ENCODE measurements around the gene SGSM2. TPM values are rescaled to one million over a fixed set of nuclear protein-coding genes. Genes with fewer than 3 reads are reported as not detected.
A peak's percentile ranks its signal among the peaks of the same experiment; 100 is the strongest.

Gene SGSM2, protein sequence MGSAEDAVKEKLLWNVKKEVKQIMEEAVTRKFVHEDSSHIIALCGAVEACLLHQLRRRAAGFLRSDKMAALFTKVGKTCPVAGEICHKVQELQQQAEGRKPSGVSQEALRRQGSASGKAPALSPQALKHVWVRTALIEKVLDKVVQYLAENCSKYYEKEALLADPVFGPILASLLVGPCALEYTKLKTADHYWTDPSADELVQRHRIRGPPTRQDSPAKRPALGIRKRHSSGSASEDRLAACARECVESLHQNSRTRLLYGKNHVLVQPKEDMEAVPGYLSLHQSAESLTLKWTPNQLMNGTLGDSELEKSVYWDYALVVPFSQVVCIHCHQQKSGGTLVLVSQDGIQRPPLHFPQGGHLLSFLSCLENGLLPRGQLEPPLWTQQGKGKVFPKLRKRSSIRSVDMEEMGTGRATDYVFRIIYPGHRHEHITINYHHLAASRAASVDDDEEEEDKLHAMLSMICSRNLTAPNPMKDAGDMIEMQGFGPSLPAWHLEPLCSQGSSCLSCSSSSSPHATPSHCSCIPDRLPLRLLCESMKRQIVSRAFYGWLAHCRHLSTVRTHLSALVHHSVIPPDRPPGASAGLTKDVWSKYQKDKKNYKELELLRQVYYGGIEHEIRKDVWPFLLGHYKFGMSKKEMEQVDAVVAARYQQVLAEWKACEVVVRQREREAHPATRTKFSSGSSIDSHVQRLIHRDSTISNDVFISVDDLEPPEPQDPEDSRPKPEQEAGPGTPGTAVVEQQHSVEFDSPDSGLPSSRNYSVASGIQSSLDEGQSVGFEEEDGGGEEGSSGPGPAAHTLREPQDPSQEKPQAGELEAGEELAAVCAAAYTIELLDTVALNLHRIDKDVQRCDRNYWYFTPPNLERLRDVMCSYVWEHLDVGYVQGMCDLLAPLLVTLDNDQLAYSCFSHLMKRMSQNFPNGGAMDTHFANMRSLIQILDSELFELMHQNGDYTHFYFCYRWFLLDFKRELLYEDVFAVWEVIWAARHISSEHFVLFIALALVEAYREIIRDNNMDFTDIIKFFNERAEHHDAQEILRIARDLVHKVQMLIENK
- 10 to 100 TPM; 58.3 to 61.6 TPM for total RNA-seq

DNA sequence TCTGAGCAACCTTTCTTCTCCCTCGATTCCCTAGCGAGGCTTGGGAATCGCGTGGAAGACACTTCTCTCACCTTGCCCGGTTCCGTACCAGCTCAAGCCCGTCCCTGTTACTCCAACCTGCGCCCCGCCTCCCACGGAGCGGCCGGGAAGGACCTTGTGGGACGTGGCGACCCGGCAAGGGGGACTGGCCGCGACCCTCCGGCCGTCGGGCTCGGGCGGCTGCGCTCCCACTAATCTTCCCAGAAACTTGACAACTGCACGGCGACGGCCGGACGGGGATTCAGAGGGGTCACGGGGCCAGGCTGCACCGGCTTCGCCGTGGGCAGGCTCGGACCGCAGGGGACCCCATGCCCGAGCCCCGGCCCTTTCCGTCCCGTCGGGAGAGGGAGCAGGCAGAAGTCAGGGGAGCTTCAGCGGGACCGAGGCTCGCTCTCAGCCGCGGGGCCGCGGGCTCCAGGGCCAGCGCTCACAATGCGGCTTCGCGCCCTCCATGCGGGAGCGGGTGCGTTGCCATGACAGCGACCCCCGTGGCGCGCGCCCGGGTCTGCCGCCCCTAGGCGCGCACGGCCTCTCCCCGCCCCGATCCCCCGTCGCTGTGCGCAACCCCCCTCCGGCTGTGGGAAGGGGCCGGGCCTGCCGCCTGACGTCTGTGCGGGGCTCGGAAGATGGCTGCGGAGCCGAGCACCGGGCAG is at the start of gene SGSM2:
Gene SGSM2, plus strand, starts transcription at position 650 of the 692 bp plus-strand sequence. CDS start 188 bp downstream, outside the sequence.
- H3K27me3 Mint-ChIP-seq, result no peaks in the 10 kb centered on the region
- peaks cover 22% of the 10 kb centered on the region for H3K36me3 Mint-ChIP-seq (ENCODE audit: low read depth)
- CTCF ChIA-PET, result interaction anchor here (0.6 to 4.8 kb wide), 10 partner anchors 11 to 283 kb away, joined by 3 to 22 read pairs (median 4); partner anchors contain the start of gene HIC1
- peak within 1 kb of the TSS; percentile 90 for H3K27ac Mint-ChIP-seq
- H3K4me3 Mint-ChIP-seq, result peak within 1 kb of the TSS; percentile 93
- peak; percentile 72 for DNase-seq
- H3K4me1 Mint-ChIP-seq, result peaks cover 22% of the 10 kb centered on the region
- POLR2A ChIA-PET, result interaction anchor here (1.0 to 1.3 kb wide), 3 partner anchors 22 to 42 kb away, joined by 3 to 4 read pairs (median 4); no protein-coding TSS in a partner anchor
- H3K9me3 Mint-ChIP-seq, result no peaks in the 10 kb centered on the region

DNA sequence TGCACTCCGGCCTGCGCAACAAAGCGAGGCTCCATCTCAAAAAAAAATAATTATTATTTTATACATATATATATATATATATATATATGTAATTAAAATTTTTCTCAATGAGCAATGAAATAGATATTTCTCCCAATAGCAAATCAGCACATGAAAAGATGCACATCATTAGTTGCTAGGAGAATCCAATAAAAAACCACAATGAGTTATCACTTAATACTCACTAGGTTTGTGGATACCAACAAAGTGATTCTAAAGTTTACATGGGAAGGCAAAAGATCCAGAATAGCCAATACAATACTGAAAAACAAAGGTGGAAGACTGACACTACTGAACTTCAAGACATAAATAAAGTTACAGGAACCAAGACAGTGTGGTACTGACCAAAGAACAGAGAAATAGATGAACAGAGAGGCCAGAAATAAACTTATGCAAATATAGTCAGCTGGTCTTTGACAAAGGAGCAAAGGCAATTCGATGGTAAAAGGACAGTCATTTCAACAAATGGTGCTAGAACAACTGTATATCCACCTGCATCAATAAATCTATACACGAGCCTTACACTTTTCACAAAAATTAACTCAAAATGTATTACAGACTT is 47.3 kb upstream of the SGSM2 start:
- no peak for DNase-seq
- Mint-ChIP-seq H3K4me3 (no peak overlapping the region), H3K27me3 (no peaks in the 10 kb centered on the region), H3K36me3 (ENCODE audit: low read depth) (peaks cover 57% of the 10 kb centered on the region), H3K4me1 (peaks cover 15% of the 10 kb centered on the region), H3K9me3 (no peaks in the 10 kb centered on the region), H3K27ac (no peak overlapping the region)
- POLR2A ChIA-PET, result no interaction called here
- CTCF ChIA-PET, result no interaction called here

DNA sequence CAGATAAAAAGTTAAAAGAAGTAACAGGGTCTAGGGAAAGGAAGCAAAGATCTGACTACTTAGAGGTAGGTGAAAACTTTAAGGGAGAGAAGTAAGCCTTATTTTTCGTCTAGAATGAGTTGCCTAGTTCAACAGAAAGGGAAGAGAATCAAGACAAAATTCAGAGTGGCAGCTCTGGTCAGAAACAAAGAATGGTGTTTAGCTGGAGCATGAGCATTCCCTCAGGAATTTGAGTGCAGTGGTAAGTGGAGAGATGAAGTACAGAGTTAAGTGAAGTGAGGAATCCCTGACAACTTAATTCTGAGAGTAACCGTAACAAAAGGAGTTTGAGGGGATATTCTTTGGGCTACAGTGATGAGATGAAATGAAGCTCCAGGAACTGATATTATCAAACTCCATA is 45.2 kb upstream of the SGSM2 start:
- Mint-ChIP-seq H3K27me3 (no peaks in the 10 kb centered on the region), H3K36me3 (ENCODE audit: low read depth) (peaks cover 65% of the 10 kb centered on the region), H3K4me3 (no peak overlapping the region), H3K9me3 (no peaks in the 10 kb centered on the region), H3K27ac (no peak overlapping the region), H3K4me1 (peaks cover 31% of the 10 kb centered on the region)
- POLR2A ChIA-PET, result no interaction called here
- CTCF ChIA-PET, result interaction anchor here (0.7 to 1.2 kb wide), 2 partner anchors 9 to 11 kb away, joined by 4 to 5 read pairs; no protein-coding TSS in a partner anchor
- no peak for DNase-seq

DNA sequence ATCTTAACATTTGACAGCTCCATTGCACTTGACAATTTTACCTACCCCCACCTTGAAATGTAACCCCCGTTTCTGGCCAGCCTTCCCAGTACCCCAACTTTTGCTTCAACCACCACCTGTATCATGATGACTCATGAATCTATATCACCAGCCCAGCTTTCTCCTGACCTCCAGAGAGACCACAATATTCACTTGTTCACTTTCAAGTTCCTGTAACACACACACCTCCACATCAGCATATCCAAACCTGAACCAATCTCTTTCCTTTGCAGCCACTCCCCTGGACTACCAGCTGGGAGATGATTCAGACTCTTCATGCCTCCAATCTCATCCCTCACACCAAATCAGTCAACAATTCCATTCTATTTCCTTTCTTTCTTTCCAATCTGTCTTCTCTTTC is 41.7 kb upstream of the SGSM2 start:
- ChIA-PET CTCF (interaction anchor here (0.8 to 2.1 kb wide), 6 partner anchors 10 to 237 kb away, joined by 3 to 7 read pairs (median 4); no protein-coding TSS in a partner anchor), POLR2A (interaction anchor here (1.6 kb wide), 1 partner anchor 41 kb away, joined by 3 read pairs; the partner anchor contains the start of gene TSR1)
- H3K36me3 Mint-ChIP-seq (ENCODE audit: low read depth), result peaks cover 66% of the 10 kb centered on the region
- no peak overlapping the region for H3K4me3 Mint-ChIP-seq
- no peaks in the 10 kb centered on the region for H3K27me3 Mint-ChIP-seq
- no peak overlapping the region for H3K27ac Mint-ChIP-seq
- no peak for DNase-seq
- peaks cover 51% of the 10 kb centered on the region for H3K4me1 Mint-ChIP-seq
- no peaks in the 10 kb centered on the region for H3K9me3 Mint-ChIP-seq

DNA sequence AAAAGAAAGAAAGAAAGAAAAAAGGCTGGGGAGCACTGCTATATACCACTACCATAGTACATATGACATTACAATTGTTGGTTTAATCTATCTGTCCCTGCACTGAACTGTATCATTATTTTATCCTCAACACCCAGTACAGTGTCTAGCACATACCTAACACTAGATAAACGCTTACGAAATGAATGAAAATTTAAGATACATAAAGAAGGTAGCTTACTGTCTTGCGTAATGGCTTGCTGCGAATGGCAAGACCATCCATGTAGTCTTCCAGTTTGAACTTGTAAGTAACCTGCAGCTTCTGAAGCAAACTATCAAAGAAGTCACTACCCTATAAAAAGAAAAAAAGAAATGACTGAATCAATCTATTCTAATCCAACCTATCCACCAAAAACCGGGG is 40.3 kb upstream of the SGSM2 start:
- H3K27me3 Mint-ChIP-seq, result no peaks in the 10 kb centered on the region
- no peak overlapping the region for H3K4me3 Mint-ChIP-seq
- H3K9me3 Mint-ChIP-seq, result no peaks in the 10 kb centered on the region
- H3K36me3 Mint-ChIP-seq (ENCODE audit: low read depth), result peaks cover 59% of the 10 kb centered on the region
- no peak overlapping the region for H3K27ac Mint-ChIP-seq
- H3K4me1 Mint-ChIP-seq, result peaks cover 66% of the 10 kb centered on the region
- ChIA-PET POLR2A (no interaction called here), CTCF (interaction anchor here (1.2 to 1.5 kb wide), 2 partner anchors 39 to 41 kb away, joined by 3 to 6 read pairs; no protein-coding TSS in a partner anchor)
- DNase-seq, result no peak

DNA sequence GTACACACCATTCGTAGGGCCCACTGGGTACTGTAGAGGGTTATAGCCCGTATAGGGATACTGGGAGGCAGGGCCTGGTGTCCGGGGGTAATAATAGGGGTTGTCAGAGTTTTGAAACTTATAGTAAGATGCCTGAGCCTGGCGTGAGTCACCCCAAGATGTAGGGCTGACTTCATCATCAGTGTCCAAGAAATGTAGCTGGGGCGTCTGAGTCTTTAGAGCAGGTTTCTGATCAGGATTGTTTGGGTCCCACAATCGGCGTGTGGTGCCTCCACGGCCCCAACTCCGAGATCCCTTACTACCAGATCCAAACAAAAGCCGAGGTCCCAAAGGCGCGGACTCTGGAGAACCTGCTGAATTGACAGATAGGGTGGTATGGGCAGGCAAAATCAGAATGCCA is 38.2 kb upstream of the SGSM2 start:
- Mint-ChIP-seq H3K9me3 (no peaks in the 10 kb centered on the region), H3K4me3 (no peak overlapping the region), H3K27me3 (no peaks in the 10 kb centered on the region), H3K4me1 (peaks cover 68% of the 10 kb centered on the region), H3K27ac (no peak overlapping the region), H3K36me3 (ENCODE audit: low read depth) (peaks cover 52% of the 10 kb centered on the region)
- no peak for DNase-seq
- ChIA-PET CTCF (interaction anchor here (0.8 kb wide), 1 partner anchor 274 kb away, joined by 4 read pairs; the partner anchor contains the start of gene RTN4RL1), POLR2A (no interaction called here)

DNA sequence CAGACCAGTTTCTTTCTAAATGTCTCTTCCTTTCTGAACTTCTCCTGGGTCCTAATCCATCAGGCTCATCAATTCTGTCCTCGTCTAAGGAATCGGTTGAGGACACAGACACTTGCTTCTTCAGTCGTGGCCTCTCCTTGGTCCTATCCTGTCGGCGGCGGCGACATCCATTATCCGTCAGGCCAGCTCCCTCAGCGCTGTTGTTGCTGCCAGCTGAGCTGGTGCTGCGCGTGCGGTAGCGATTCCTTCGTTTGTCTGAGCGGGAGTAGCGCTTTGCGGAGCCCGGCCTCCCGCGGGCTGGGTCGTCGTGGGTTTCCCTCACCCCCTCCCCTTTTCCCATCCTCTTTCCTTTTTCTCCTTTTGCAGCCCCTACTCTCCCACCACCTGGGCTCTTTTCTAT is 37.5 kb upstream of the SGSM2 start:
- Mint-ChIP-seq H3K9me3 (no peaks in the 10 kb centered on the region), H3K27ac (peak overlapping the region; percentile 19), H3K36me3 (ENCODE audit: low read depth) (peaks cover 47% of the 10 kb centered on the region), H3K27me3 (no peaks in the 10 kb centered on the region), H3K4me3 (no peak overlapping the region), H3K4me1 (peaks cover 66% of the 10 kb centered on the region)
- no peak for DNase-seq
- ChIA-PET CTCF (no interaction called here), POLR2A (no interaction called here)

DNA sequence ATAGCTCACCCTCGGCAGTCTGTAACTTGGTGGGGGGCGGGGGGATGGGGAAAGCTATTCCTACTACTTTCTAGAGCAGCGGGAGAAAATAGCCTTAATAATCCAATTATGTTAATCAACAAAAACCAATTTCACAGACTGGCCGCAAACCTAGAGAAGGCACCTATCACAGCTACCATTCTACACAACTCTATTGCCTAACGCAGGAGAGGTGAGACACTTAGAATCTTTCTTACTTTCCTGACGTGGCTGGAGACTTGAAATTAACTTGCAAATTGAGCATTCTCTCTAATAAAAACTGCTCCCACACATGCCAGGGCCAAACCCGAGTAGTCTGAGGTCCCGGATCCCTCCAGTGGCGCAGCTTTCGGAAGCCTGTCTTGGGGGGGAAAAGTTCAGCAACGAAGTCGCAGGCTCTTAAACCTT is 34.5 kb upstream of the SGSM2 start:
- Mint-ChIP-seq H3K4me3 (peak overlapping the region; percentile 92), H3K9me3 (no peaks in the 10 kb centered on the region), H3K4me1 (peaks cover 57% of the 10 kb centered on the region), H3K27ac (peak overlapping the region; percentile 88), H3K36me3 (ENCODE audit: low read depth) (peaks cover 37% of the 10 kb centered on the region), H3K27me3 (no peaks in the 10 kb centered on the region)
- DNase-seq, result no peak
- POLR2A ChIA-PET, result interaction anchor here (0.5 to 1.5 kb wide), 2 partner anchors 200 to 247 kb away, joined by 3 to 4 read pairs; no protein-coding TSS in a partner anchor
- CTCF ChIA-PET, result interaction anchor here (0.9 to 3.7 kb wide), 5 partner anchors 10 to 248 kb away, joined by 3 to 22 read pairs (median 3); partner anchors contain the start of gene HIC1

DNA sequence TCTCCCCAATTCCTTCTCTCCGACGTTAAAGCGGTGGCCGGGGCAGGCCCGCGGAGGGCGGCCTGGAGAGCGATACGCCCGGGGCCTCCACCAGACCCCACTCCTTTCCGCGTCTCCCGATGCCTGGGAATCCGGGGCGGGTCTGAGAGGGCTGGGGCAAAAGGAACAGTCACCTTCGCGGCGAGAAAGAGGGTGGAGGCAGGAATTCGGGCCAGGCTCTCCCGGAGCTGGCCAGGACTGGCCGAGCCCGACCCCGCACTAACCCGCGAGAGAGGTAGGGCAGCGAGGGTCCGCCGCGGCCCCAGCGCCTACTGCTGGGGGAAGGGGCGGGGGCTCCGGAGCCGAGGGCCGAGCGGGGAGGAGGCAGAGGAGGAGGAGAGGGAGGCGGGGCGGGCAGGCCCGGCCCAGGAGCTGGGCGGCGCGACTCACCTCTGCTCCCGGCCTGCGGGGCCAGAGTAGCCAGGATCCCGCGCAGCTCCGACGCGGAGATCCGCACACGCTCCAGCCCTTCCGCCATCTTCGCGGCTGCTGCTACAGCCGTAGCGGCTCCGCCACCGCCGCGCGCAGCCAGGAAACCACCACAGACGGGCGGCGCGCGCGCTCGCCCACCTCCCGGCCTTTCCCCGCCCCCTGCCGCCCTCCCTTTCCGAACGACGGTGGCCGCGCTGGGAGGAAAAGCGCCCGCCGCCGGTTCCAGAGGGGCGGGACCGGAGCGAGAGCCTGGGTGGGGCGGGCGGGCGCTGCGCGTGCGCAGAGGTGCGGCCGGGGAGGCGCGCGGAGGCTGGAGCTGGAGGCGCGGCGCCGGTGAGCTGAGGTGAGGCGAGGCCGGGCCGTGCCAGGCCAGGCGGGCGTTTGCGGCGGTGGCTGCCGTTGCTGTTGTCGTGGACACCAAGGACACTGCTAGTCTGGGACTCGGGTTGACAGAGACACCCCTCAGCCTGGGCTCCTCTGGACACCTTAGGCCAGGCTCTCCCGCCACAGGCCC is 33.8 kb upstream of the SGSM2 start, which contains the start of the genes SMG6 and SRR:
Gene SMG6, minus strand, starts transcription at position 582 of the 985 bp plus-strand sequence. Its CDS starts 65 bp downstream, at position 517.
Gene SRR, plus strand, starts transcription at position 747 of the 985 bp plus-strand sequence. CDS start 11,611 bp downstream, outside the sequence.
- H3K9me3 Mint-ChIP-seq, result no peaks in the 10 kb centered on the region
- peaks cover 54% of the 10 kb centered on the region for H3K4me1 Mint-ChIP-seq
- POLR2A ChIA-PET, result interaction anchor here (0.5 to 1.5 kb wide), 4 partner anchors 33 to 248 kb away, joined by 3 to 4 read pairs (median 4); partner anchors contain the start of gene TSR1
- peak within 1 kb of the TSS; percentile 92 for H3K4me3 Mint-ChIP-seq
- DNase-seq, result peak; percentile 95
- CTCF ChIA-PET, result interaction anchor here (0.6 to 3.7 kb wide), 10 partner anchors 9 to 249 kb away, joined by 3 to 22 read pairs (median 3); partner anchors contain the start of gene HIC1
- H3K36me3 Mint-ChIP-seq (ENCODE audit: low read depth), result peaks cover 33% of the 10 kb centered on the region
- no peaks in the 10 kb centered on the region for H3K27me3 Mint-ChIP-seq
- H3K27ac Mint-ChIP-seq, result peak within 1 kb of the TSS; percentile 88

DNA sequence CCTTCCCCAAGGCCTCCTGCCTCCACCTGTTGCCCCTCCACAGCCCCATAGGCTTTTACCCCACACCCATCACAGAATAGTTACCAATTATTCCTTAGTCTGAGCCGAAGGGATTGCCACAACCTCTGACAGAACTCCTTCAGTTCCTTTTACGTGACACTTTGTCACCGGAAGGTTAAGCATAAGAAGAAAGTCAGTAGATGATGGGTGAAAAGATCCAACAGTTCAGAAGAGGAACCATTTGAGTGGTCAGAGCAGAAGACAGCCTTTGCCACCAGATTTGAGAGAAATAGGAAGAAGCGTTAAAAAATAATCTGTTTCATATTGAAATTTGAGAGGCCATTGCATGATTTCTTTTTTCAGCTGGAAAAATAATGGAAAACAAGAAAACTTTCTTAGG is 32.4 kb upstream of the SGSM2 start:
- Mint-ChIP-seq H3K27me3 (no peaks in the 10 kb centered on the region), H3K4me1 (peaks cover 56% of the 10 kb centered on the region), H3K9me3 (no peaks in the 10 kb centered on the region), H3K36me3 (ENCODE audit: low read depth) (peaks cover 29% of the 10 kb centered on the region), H3K4me3 (peak overlapping the region; percentile 92), H3K27ac (peak overlapping the region; percentile 43)
- ChIA-PET CTCF (interaction anchor here (0.6 to 3.7 kb wide), 3 partner anchors 60 to 248 kb away, joined by 4 to 22 read pairs (median 5); no protein-coding TSS in a partner anchor), POLR2A (interaction anchor here (1.0 kb wide), 1 partner anchor 32 kb away, joined by 4 read pairs; the partner anchor contains the start of gene TSR1)
- no peak for DNase-seq
